ENCODE data around the gene NUMA1. TPM values are rescaled to one million over a fixed set of nuclear protein-coding genes. Genes with fewer than 3 reads are reported as not detected.

NUMA1 gene
- total RNA-seq, 1 donor from 2014 or later = 112 TPM

- Mint-ChIP-seq H3K9me3 (ENCODE audit: low read depth) (no peaks in the 10 kb centered on the region), H3K27ac (ENCODE audit: unreplicated experiment) (no peak overlapping the region), H3K36me3 (ENCODE audit: low read depth) (peaks cover 2% of the 10 kb centered on the region), H3K4me3 (ENCODE audit: unreplicated experiment) (no peak overlapping the region), H3K27me3 (ENCODE audit: low read depth) (no peaks in the 10 kb centered on the region), H3K4me1 (ENCODE audit: low read depth) (peaks cover 30% of the 10 kb centered on the region)
- peak; percentile 8 for TF ChIP-seq CTCF (IDR thresholded peaks at IDR 0.05)
- DNase-seq (ENCODE audit: low spot score) = peak; percentile 97
Measured at GRCh38 chr11:72040491-72041363, 39.6 kb downstream of the NUMA1 start.

DNA sequence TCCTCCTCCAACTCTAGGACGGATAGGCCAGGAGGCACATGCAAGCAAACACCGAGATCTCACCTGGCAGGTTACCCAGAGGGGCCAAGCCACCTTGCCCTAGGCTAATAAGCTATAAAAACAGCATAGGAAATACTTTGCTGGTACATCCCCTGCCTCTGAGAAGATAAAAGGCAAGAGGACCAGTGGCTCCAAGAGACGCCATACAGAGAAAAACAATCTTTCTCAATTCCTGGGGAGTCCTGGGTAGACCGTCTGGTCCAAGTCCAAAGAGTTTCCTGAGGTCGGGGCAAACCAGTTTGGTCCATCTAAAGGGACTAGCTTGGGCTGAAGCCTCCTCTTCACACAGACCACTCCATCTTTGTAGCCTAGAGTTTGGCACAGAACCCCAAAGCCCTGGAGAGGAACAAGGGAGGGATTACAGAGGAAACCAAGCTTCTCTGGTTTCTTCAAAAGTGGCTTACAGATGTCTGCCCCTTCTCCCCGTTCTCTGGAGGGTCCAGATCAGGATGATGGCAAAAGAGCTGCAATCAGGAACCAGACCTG lies 40.4 kb downstream of the NUMA1 start:
- TF ChIP-seq CTCF (IDR thresholded peaks at IDR 0.05) = no peak
- peaks cover 5% of the 10 kb centered on the region for H3K36me3 Mint-ChIP-seq (ENCODE audit: low read depth)
- H3K9me3 Mint-ChIP-seq (ENCODE audit: low read depth) = no peaks in the 10 kb centered on the region
- no peak overlapping the region for H3K4me3 Mint-ChIP-seq (ENCODE audit: unreplicated experiment)
- H3K27ac Mint-ChIP-seq (ENCODE audit: unreplicated experiment) = no peak overlapping the region
- DNase-seq (ENCODE audit: low spot score) = no peak
- peaks cover 30% of the 10 kb centered on the region for H3K4me1 Mint-ChIP-seq (ENCODE audit: low read depth)
- no peaks in the 10 kb centered on the region for H3K27me3 Mint-ChIP-seq (ENCODE audit: low read depth)

DNA sequence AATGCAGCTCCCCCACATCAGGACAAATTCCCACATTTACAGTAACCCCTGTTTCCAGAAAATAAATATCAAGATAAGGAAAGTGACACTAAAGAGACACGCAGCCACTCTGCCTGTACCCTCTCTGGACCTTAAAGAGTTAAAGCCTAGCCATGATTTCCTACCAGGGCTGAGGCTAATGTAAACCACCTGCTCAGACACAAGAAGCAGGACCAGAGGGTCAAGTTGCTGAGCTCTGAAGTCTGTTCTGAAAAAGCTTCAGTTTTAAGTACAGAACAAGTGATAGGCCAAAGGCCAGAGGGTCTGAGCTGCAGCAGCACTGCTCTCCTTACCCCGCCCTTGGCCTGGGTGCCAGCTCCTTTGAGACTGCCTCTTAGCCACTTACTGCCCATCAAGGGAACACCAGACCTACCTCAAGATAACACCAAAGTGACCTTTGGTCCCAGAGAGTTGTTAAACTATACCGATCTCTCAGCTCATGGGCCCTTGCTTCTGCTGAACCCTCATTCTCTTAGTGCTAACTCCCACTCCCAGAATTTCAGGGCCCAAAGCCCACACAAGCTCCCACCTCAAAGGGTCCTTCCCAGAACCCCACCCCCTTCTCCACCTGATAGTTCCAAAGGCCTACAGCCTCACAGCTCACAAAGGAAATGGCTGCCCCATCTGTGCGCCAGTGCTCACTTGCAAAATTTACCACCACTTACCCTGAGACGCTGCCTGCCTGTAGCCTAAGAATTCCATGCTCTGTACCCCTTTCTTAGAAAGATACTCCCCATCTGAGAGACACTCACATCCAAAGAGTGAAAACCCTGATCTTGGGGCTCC lies 41.1 kb downstream of the NUMA1 start:
- Mint-ChIP-seq H3K36me3 (ENCODE audit: low read depth) (peaks cover 5% of the 10 kb centered on the region), H3K27ac (ENCODE audit: unreplicated experiment) (no peak overlapping the region), H3K27me3 (ENCODE audit: low read depth) (no peaks in the 10 kb centered on the region), H3K4me3 (ENCODE audit: unreplicated experiment) (no peak overlapping the region), H3K4me1 (ENCODE audit: low read depth) (peaks cover 30% of the 10 kb centered on the region), H3K9me3 (ENCODE audit: low read depth) (no peaks in the 10 kb centered on the region)
- TF ChIP-seq CTCF (IDR thresholded peaks at IDR 0.05) = no peak
- no peak for DNase-seq (ENCODE audit: low spot score)

- no peak for DNase-seq (ENCODE audit: low spot score)
- no peaks in the 10 kb centered on the region for H3K9me3 Mint-ChIP-seq (ENCODE audit: low read depth)
- no peaks in the 10 kb centered on the region for H3K27me3 Mint-ChIP-seq (ENCODE audit: low read depth)
- TF ChIP-seq CTCF (IDR thresholded peaks at IDR 0.05) = no peak
- no peak overlapping the region for H3K4me3 Mint-ChIP-seq (ENCODE audit: unreplicated experiment)
- no peak overlapping the region for H3K27ac Mint-ChIP-seq (ENCODE audit: unreplicated experiment)
- H3K36me3 Mint-ChIP-seq (ENCODE audit: low read depth) = peaks cover 9% of the 10 kb centered on the region
- peaks cover 30% of the 10 kb centered on the region for H3K4me1 Mint-ChIP-seq (ENCODE audit: low read depth)
Measured at GRCh38 chr11:72038491-72038890, 41.9 kb downstream of the NUMA1 start.
